H1 (cell line): ENCODE data around the gene BMPR1A.

Experiments used
- ATF2 ChIP-seq: IDR thresholded peaks from 2 replicates; pipeline ENCODE4 v1.6.1; 2012; ENCODE audit warnings: low read length, inconsistent platforms
- CTCF ChIP-seq, 3 experiments: IDR thresholded peaks; 1 replicate in 2 of 3; 2 replicates in 1 of 3; pipeline versions ENCODE4 v1.5.1 to v1.6.1; 2011; ENCODE audit warnings: low read length in 3 of 3, mild to moderate bottlenecking in 3 of 3, inconsistent platforms in 2 of 3, low read depth in 1 of 3, moderate library complexity in 1 of 3; ENCODE audit not compliant: insufficient read depth in 1 of 3; ENCODE audit errors: control extremely low read depth in 1 of 3
- EP300 ChIP-seq, 2 experiments: IDR thresholded peaks; 1 replicate in 1 of 2; 2 replicates in 1 of 2; pipeline ENCODE4 v1.6.1; 2011 to 2012; ENCODE audit warnings: low read depth in 2 of 2, low read length in 2 of 2, mild to moderate bottlenecking in 2 of 2, borderline replicate concordance in 1 of 2, inconsistent platforms in 1 of 2, moderate library complexity in 1 of 2
- EZH2 ChIP-seq: fragments of 200-600 bp; sonication (generic); IDR thresholded peaks from 2 replicates; pipeline ENCODE4 v1.7.1; 2012; ENCODE audit warnings: low read depth, mild to moderate bottlenecking, moderate library complexity, low read length, inconsistent platforms; ENCODE audit not compliant: severe bottlenecking
- MAFK ChIP-seq: IDR thresholded peaks from 2 replicates; pipeline ENCODE4 v1.6.1; 2012; ENCODE audit warnings: low read depth, mild to moderate bottlenecking, improper control_type of control experiment, low read length
- POLR2AphosphoS5 ChIP-seq: IDR thresholded peaks from 2 replicates; pipeline ENCODE4 v1.6.1; 2011; ENCODE audit warnings: low read depth, low read length
- RAD21 ChIP-seq, 2 experiments: IDR thresholded peaks in 1 of 2; conservative IDR thresholded peaks in 1 of 2; 2 replicates each; pipeline ENCODE4 v1.6.1; 2011; ENCODE audit warnings: low read depth in 2 of 2, low read length in 2 of 2, improper control_type of control experiment in 1 of 2, inconsistent platforms in 1 of 2, mild to moderate bottlenecking in 1 of 2, moderate library complexity in 1 of 2
- RFX5 ChIP-seq: IDR thresholded peaks from 2 replicates; pipeline ENCODE4 v1.6.1; 2011; ENCODE audit warnings: low read depth, low read length, improper control_type of control experiment, borderline replicate concordance
- SP1 ChIP-seq: IDR thresholded peaks from 2 replicates; pipeline ENCODE4 v1.6.1; 2011; ENCODE audit warnings: low read depth, low read length
- TEAD4 ChIP-seq: IDR thresholded peaks from 2 replicates; pipeline ENCODE4 v1.6.1; 2012; ENCODE audit warnings: low read depth, low read length, inconsistent platforms, mixed read lengths
- USF2 ChIP-seq: IDR thresholded peaks from 2 replicates; pipeline ENCODE4 v1.6.1; 2011; ENCODE audit warnings: low read length, improper control_type of control experiment

GRCh38 chr10:86878983-86879713, 122.7 kb downstream of the BMPR1A start:
- TF ChIP-seq SP1 (no peak), RAD21 (IDR thresholded peaks at IDR 0.05 in 1 of 2, conservative IDR thresholded peaks at IDR 0.05 in 1 of 2; ENCODE audit: low read depth in 2 of 2, low read length in 2 of 2) (no peak), EZH2 (no peak), TEAD4 (no peak), CTCF (IDR thresholded peaks at IDR 0.05; ENCODE audit: control extremely low read depth in 1 of 3, insufficient read depth in 1 of 3, low read depth in 1 of 3, low read length in 3 of 3) (no peak), RFX5 (no peak), EP300 (IDR thresholded peaks at IDR 0.05; ENCODE audit: borderline replicate concordance in 1 of 2, low read depth in 2 of 2, low read length in 2 of 2) (no peak), MAFK (no peak), ATF2 (no peak), POLR2AphosphoS5 (no peak), USF2 (no peak)
